ENCODE data around the gene LMAN2. TPM values are rescaled to one million over a fixed set of nuclear protein-coding genes. Genes with fewer than 3 reads are reported as not detected.

LMAN2 gene
- total RNA-seq, 2 experiments from 2014 or later = 116 to 144 TPM

- Histone ChIP-seq H2AFZ (ENCODE audit: low read length) (no peak overlapping the region), H3K9me2 (ENCODE audit: insufficient read depth, low read length) (no peaks in the 10 kb centered on the region), H3K4me1 (ENCODE audit: insufficient read depth, low read length, poor library complexity, severe bottlenecking) (no peaks in the 10 kb centered on the region), H4K20me1 (ENCODE audit: insufficient read depth, low read length) (no peaks in the 10 kb centered on the region), H3K4me3 (ENCODE audit: low read depth, low read length, poor library complexity, severe bottlenecking) (no peak overlapping the region), H3K79me2 (ENCODE audit: insufficient read depth, low read depth, low read length) (no peaks in the 10 kb centered on the region), H3K36me3 (ENCODE audit: insufficient read depth, low read length) (peaks cover 40% of the 10 kb centered on the region; the same call in 1 of the 2 replicates), H3K9me3 (ENCODE audit: low read length) (no peaks in the 10 kb centered on the region), H3K4me2 (ENCODE audit: low read length) (no peak overlapping the region), H3K27ac (ENCODE audit: low read depth, low read length, poor library complexity, severe bottlenecking) (no peak overlapping the region)
- DNase-seq (ENCODE audit: low spot score) = no peak
- ChIA-PET CTCF (ENCODE audit: unreplicated experiment) (no interaction called here), POLR2A (interaction anchor here (0.5 kb wide), 1 partner anchor 192 kb away, joined by 3 read pairs; no protein-coding TSS in a partner anchor)
- no TSS peak for BruUV-seq (replicated peaks)
- intact Hi-C loops (cut with micrococcal nuclease; ENCODE audit: unreplicated experiment) = no loop called here
- TF ChIP-seq EZH2phosphoT487 (IDR thresholded peaks at IDR 0.05; ENCODE audit: borderline replicate concordance, low read depth, low read length) (no peak), CTCF (conservative IDR thresholded peaks at IDR 0.05; ENCODE audit: low read length) (no peak)
Measured at GRCh38 chr5:177327539-177328522, 23.6 kb downstream of the LMAN2 start.

- H3K4me1 ChIP-seq (ENCODE audit: insufficient read depth, low read length, poor library complexity, severe bottlenecking) = no peaks in the 10 kb centered on the region
- no peak for TF ChIP-seq EZH2phosphoT487 (IDR thresholded peaks at IDR 0.05; ENCODE audit: borderline replicate concordance, low read depth, low read length)
- TF ChIP-seq CTCF (conservative IDR thresholded peaks at IDR 0.05; ENCODE audit: low read length) = no peak
- no peaks in the 10 kb centered on the region for H3K79me2 ChIP-seq (ENCODE audit: insufficient read depth, low read depth, low read length)
- no peak overlapping the region for H2AFZ ChIP-seq (ENCODE audit: low read length)
- ChIA-PET CTCF (ENCODE audit: unreplicated experiment) (no interaction called here), POLR2A (no interaction called here)
- no peaks in the 10 kb centered on the region for H3K9me3 ChIP-seq (ENCODE audit: low read length)
- no peak for DNase-seq (ENCODE audit: low spot score)
- no peaks in the 10 kb centered on the region for H3K9me2 ChIP-seq (ENCODE audit: insufficient read depth, low read length)
- H3K36me3 ChIP-seq (ENCODE audit: insufficient read depth, low read length) = peaks cover 21% of the 10 kb centered on the region; the same call in 1 of the 2 replicates
- intact Hi-C loops (cut with micrococcal nuclease; ENCODE audit: unreplicated experiment) = no loop called here
- H3K4me2 ChIP-seq (ENCODE audit: low read length) = no peak overlapping the region
- no peak overlapping the region for H3K4me3 ChIP-seq (ENCODE audit: low read depth, low read length, poor library complexity, severe bottlenecking)
- H3K27ac ChIP-seq (ENCODE audit: low read depth, low read length, poor library complexity, severe bottlenecking) = no peak overlapping the region
- BruUV-seq (replicated peaks) = TSS peak; percentile 42
- no peaks in the 10 kb centered on the region for H4K20me1 ChIP-seq (ENCODE audit: insufficient read depth, low read length)
Measured at GRCh38 chr5:177325868-177326381, 25.5 kb downstream of the LMAN2 start.

All from OCI-LY7 (cell line).